Measurements from ENCODE around the gene TMEM250. TPM values are rescaled to one million over a fixed set of nuclear protein-coding genes. Genes with fewer than 3 reads are reported as not detected.
A peak's percentile ranks its signal among the peaks of the same experiment; 100 is the strongest.

The TMEM250 gene
- total RNA-seq, 1 experiment from 2014 or later: 66.1 TPM

DNA sequence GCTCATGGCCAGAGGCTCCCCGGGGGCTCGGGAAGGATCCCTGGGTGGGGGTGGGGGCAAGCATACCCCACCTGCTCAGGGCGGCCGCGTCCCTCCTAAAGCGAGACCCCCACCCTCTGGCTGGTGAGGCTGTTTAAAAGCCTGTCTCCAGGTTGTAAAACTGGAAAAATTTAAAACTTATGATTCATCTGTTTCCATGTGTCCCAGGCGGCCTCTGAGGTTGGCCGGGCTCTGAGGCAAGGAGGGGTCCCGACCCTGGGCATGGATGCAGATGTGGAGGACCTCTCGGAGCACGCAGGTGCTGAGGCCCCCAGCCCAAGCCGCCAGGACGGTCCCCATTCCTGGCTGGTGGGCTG, 24.2 kb upstream of the TMEM250 start:
- no peak overlapping the region for H3K4me3 ChIP-seq (ENCODE audit: insufficient read depth, low read depth, low read length)
- peak; percentile 65 for DNase-seq
- H3K36me3 ChIP-seq (replicated peaks; ENCODE audit: control insufficient read depth, insufficient read depth, low read length): no peaks in the 10 kb centered on the region
- no peaks in the 10 kb centered on the region for H3K27me3 ChIP-seq (ENCODE audit: control insufficient read depth, insufficient read depth, low read length)

- Histone ChIP-seq H3K27me3 (ENCODE audit: control insufficient read depth, insufficient read depth, low read length) (no peaks in the 10 kb centered on the region), H3K4me3 (ENCODE audit: insufficient read depth, low read depth, low read length) (no peak overlapping the region), H3K36me3 (replicated peaks; ENCODE audit: control insufficient read depth, insufficient read depth, low read length) (no peaks in the 10 kb centered on the region)
- peak; percentile 79 for DNase-seq
These were observed 23.7 kb upstream of the TMEM250 start for GRCh38 chr9:136142414-136142796.

DNA sequence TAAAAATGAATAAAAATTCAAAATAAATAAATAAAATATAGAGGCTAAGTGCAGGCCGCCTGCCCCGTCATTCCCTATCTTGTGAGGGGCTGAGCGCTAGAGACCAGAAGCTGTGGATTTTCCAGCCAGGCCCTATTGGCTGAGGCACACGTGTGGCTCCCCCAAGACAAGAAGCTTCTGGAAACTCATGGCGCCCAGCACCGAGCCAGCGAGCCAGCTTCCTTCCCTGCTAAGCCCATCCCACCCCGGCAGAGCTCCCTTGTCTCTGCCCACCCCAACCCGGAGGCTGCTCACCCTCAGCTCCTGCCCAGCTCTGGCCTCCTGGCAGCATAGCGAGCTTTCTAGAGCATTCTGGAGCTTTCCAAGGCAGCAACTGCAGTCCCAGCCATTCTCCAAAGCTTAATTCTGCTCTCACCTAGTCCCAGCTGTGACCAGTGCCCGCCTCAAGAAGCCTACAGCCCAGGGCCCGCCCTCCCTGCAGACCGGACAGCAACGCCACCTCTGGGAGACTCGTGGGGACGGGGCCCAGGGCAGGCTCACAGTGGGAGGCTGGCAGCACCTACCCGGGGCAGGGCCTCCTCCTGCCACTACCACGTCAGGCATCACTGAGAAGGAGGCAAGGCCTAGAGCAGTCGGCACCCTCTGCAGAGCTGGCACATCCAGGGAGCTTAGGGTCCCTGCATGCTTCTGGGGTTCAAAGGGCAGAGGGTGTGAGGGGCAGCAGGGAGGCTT, 23.2 kb upstream of the TMEM250 start:
- Histone ChIP-seq H3K36me3 (replicated peaks; ENCODE audit: control insufficient read depth, insufficient read depth, low read length) (no peaks in the 10 kb centered on the region), H3K4me3 (ENCODE audit: insufficient read depth, low read depth, low read length) (no peak overlapping the region), H3K27me3 (ENCODE audit: control insufficient read depth, insufficient read depth, low read length) (no peaks in the 10 kb centered on the region)
- DNase-seq: peak; percentile 67

DNA sequence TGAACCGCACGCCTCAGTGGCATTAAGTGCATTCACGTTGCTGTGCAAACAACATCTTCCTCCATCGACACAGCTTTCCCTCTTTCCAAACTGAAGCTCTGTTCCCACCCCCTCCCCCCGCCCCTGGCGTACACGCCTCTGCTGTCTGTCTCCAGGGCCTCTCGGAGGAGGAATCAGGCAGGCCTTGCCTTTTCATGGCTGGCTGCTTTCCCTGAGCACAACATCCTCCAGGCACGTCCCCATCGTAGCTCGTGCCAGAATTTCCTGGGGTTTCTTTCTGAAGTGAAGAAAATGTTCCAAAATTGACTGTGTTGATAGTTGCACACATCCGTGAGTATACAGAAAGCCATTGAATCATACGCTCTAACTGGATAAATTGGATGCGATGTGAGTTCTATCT, 22.3 kb upstream of the TMEM250 start:
- no peak for DNase-seq
- no peak overlapping the region for H3K4me3 ChIP-seq (ENCODE audit: insufficient read depth, low read depth, low read length)

GRCh38 chr9:136140046-136140445, 21.4 kb upstream of the TMEM250 start:
- H3K4me3 ChIP-seq (ENCODE audit: insufficient read depth, low read depth, low read length): no peak overlapping the region
- no peaks in the 10 kb centered on the region for H3K36me3 ChIP-seq (replicated peaks; ENCODE audit: control insufficient read depth, insufficient read depth, low read length)
- H3K27me3 ChIP-seq (ENCODE audit: control insufficient read depth, insufficient read depth, low read length): no peaks in the 10 kb centered on the region
- no peak for DNase-seq

More for the DNA sequence above, 22.3 kb upstream of the TMEM250 start:
- H3K27me3 ChIP-seq (ENCODE audit: control insufficient read depth, insufficient read depth, low read length): no peaks in the 10 kb centered on the region
- H3K36me3 ChIP-seq (replicated peaks; ENCODE audit: control insufficient read depth, insufficient read depth, low read length): no peaks in the 10 kb centered on the region

GRCh38 chr9:136138566-136138965, 19.9 kb upstream of the TMEM250 start:
- Histone ChIP-seq H3K36me3 (replicated peaks; ENCODE audit: control insufficient read depth, insufficient read depth, low read length) (no peaks in the 10 kb centered on the region), H3K4me3 (ENCODE audit: insufficient read depth, low read depth, low read length) (no peak overlapping the region), H3K27me3 (ENCODE audit: control insufficient read depth, insufficient read depth, low read length) (peaks cover 8% of the 10 kb centered on the region)
- DNase-seq: peak; percentile 95

- Histone ChIP-seq H3K4me3 (ENCODE audit: insufficient read depth, low read depth, low read length) (no peak overlapping the region), H3K27me3 (ENCODE audit: control insufficient read depth, insufficient read depth, low read length) (peaks cover 12% of the 10 kb centered on the region), H3K36me3 (replicated peaks; ENCODE audit: control insufficient read depth, insufficient read depth, low read length) (no peaks in the 10 kb centered on the region)
- DNase-seq: peak; percentile 69
These were observed 18.9 kb upstream of the TMEM250 start for GRCh38 chr9:136137321-136138265.

- peak; percentile 52 for DNase-seq
- Histone ChIP-seq H3K36me3 (replicated peaks; ENCODE audit: control insufficient read depth, insufficient read depth, low read length) (no peaks in the 10 kb centered on the region), H3K4me3 (ENCODE audit: insufficient read depth, low read depth, low read length) (no peak overlapping the region), H3K27me3 (ENCODE audit: control insufficient read depth, insufficient read depth, low read length) (peaks cover 13% of the 10 kb centered on the region)
These were observed 17.7 kb upstream of the TMEM250 start for GRCh38 chr9:136136127-136136925.

DNA sequence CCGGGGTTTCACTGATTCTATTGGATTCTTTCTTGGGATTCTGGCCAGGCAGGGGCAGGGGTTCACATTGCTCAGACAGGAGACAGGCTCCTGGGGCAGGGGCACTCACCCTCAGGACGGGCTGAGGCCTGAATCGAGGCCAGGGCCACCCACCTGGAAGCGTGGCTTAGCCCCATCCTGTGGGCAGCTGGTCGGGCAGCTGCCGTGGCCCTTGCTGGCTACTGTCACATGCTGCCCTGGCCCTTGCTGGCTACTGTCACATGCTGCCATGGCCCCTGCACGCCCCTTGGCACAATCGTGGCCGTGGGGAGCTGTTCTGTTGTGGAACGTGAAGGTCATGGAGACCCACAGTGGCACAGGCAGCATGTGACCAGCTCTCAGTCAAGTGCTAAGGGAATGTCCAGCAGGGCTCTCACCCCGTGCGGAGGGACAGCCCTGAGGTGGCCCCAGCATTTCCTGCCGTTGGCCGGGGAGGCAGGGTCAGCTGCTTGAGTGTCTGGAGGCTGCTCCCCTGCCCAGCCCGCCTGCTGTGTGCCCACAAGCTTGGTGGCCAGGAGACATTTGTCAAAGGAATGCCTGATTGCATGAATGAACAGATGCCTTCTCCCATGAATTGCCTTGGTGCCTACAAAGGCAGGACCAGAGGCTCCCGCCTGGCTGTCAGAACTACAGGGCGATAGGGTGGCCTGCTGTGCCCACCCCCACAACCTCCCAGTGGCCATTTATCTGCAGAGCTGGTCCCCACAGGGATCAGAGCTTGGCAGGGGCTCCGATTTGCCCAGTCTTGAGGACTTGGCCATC, 16.9 kb upstream of the TMEM250 start:
- peaks cover 13% of the 10 kb centered on the region for H3K27me3 ChIP-seq (ENCODE audit: control insufficient read depth, insufficient read depth, low read length)
- peak; percentile 57 for DNase-seq
- H3K4me3 ChIP-seq (ENCODE audit: insufficient read depth, low read depth, low read length): no peak overlapping the region
- no peaks in the 10 kb centered on the region for H3K36me3 ChIP-seq (replicated peaks; ENCODE audit: control insufficient read depth, insufficient read depth, low read length)

DNA sequence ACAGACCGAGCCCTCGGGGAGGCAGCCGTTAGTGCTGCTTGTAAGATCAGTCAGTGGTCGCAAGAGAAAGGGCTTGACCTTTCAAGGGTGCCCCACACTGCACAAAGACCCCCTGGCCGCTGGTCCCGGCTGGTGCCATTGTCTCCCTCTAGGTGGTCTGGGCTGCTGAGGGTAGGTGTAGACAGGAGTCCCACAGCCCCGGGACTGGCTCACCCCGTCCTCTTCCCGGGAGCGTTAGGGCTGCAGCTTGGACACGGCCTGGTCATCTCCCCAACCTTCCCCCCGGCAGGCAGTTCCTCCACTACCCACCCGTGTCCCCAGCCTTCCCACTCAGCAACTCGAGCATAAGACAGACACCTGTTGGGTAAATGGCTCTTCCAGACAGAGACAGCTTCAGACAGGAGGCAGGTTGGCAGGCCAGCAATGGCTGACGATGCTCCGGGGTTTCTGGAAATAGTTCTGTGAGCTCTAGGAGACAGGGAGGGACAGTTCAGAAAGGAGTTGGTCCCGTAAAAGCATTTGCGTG, 15.3 kb upstream of the TMEM250 start:
- Histone ChIP-seq H3K4me3 (ENCODE audit: insufficient read depth, low read depth, low read length) (peak overlapping the region; percentile 38; the same call in 1 of the 2 replicates), H3K27me3 (ENCODE audit: control insufficient read depth, insufficient read depth, low read length) (peaks cover 13% of the 10 kb centered on the region), H3K36me3 (replicated peaks; ENCODE audit: control insufficient read depth, insufficient read depth, low read length) (no peaks in the 10 kb centered on the region)
- DNase-seq: no peak

- peaks cover 13% of the 10 kb centered on the region for H3K27me3 ChIP-seq (ENCODE audit: control insufficient read depth, insufficient read depth, low read length)
These were observed 14.7 kb upstream of the TMEM250 start for GRCh38 chr9:136133191-136133958.

GRCh38 chr9:136132512-136133050, 13.9 kb upstream of the TMEM250 start:
- DNase-seq: no peak
- Histone ChIP-seq H3K27me3 (ENCODE audit: control insufficient read depth, insufficient read depth, low read length) (peaks cover 13% of the 10 kb centered on the region), H3K4me3 (ENCODE audit: insufficient read depth, low read depth, low read length) (peak overlapping the region; percentile 46), H3K36me3 (replicated peaks; ENCODE audit: control insufficient read depth, insufficient read depth, low read length) (no peaks in the 10 kb centered on the region)

More at GRCh38 chr9:136133191-136133958, 14.7 kb upstream of the TMEM250 start:
- peak; percentile 98 for DNase-seq
- H3K4me3 ChIP-seq (ENCODE audit: insufficient read depth, low read depth, low read length): peak overlapping the region; percentile 38
- no peaks in the 10 kb centered on the region for H3K36me3 ChIP-seq (replicated peaks; ENCODE audit: control insufficient read depth, insufficient read depth, low read length)

Measured in H7 (cell line).